Duodenal mucosa (tissue), 2 donors: ENCODE data around the gene MAP1A.
A peak's percentile ranks its signal among the peaks of the same experiment; 100 is the strongest.

ENCODE experiments used
- H3K27ac ChIP-seq: one replicate; pipeline ENCODE4 v1.7.0; 2013; ENCODE audit warnings: low read depth, low read length
- H3K27me3 ChIP-seq, 2 donors: one replicate each; pipeline ENCODE4 v1.7.0; 2013; ENCODE audit warnings: low read length in 2 of 2, control low read depth in 1 of 2; ENCODE audit not compliant: insufficient read depth in 2 of 2, control insufficient read depth in 1 of 2
- H3K36me3 ChIP-seq, 2 donors: one replicate each; pipeline ENCODE4 v1.7.0; 2013; ENCODE audit warnings: low read length in 2 of 2, control low read depth in 1 of 2; ENCODE audit not compliant: insufficient read depth in 2 of 2, control insufficient read depth in 1 of 2
- H3K4me1 ChIP-seq, 2 donors: one replicate each; pipeline ENCODE4 v1.7.0; 2013; ENCODE audit warnings: low read length in 2 of 2, control low read depth in 1 of 2; ENCODE audit not compliant: insufficient read depth in 2 of 2, control insufficient read depth in 1 of 2
- H3K4me3 ChIP-seq, 2 donors: one replicate each; pipeline ENCODE4 v1.7.0; 2013; ENCODE audit warnings: low read length in 2 of 2, low read depth in 1 of 2
- H3K9ac ChIP-seq, 2 donors: one replicate each; pipeline ENCODE4 v1.7.0; 2013; ENCODE audit warnings: low read length in 2 of 2, low read depth in 1 of 2
- H3K9me3 ChIP-seq, 2 donors: one replicate each; pipeline ENCODE4 v1.7.0; 2013; ENCODE audit warnings: low read length in 2 of 2, control low read depth in 1 of 2; ENCODE audit not compliant: control insufficient read depth in 1 of 2

The MAP1A gene

DNA sequence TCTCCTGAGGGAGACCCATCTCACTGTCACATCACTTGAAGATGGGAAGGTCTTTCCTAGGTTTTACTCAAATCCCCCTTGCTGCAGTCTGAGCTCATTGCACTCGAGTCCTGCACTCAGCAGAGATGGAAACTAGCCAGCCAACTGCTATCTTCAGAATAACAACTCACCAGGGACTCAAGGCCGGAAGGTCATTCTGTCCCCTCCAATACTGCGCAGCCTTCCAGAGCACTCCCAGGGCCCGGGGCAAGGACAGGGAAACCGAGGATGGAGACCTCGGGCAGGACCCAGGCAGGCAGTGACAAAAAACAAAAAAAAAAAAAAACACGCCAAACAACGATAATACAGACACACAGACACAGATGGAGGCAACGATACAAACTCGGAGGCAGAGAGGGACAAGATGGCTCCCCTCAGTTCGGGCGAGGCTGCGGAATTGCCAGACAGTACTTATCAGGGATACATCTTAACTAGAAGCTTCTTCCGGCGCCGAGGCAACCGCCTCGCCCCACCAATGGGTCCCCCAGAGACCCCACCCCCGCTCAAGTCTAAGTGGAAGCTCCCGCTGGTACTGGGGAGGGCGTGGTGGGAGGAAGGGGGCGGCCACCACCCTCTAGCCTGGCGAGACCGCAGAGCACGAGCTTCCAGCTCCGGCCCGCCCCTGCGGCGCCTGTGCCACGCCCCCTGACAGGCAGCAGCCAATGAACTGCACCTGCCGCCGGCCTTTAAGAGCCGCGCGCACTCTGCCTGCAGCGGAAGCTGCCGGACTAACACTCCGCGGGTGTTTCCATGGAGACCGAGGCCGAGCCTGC, 7.0 kb upstream of the MAP1A start:
- Histone ChIP-seq H3K27me3 (no peaks in the 10 kb centered on the region), H3K27ac (peak overlapping the region; percentile 64), H3K36me3 (no peaks in the 10 kb centered on the region), H3K4me1 (peaks cover 12 to 16% of the 10 kb centered on the region in 2 donors), H3K9me3 (no peaks in the 10 kb centered on the region), H3K9ac (peak overlapping the region; percentile 57 to 80), H3K4me3 (peak overlapping the region; percentile 86 to 91)

DNA sequence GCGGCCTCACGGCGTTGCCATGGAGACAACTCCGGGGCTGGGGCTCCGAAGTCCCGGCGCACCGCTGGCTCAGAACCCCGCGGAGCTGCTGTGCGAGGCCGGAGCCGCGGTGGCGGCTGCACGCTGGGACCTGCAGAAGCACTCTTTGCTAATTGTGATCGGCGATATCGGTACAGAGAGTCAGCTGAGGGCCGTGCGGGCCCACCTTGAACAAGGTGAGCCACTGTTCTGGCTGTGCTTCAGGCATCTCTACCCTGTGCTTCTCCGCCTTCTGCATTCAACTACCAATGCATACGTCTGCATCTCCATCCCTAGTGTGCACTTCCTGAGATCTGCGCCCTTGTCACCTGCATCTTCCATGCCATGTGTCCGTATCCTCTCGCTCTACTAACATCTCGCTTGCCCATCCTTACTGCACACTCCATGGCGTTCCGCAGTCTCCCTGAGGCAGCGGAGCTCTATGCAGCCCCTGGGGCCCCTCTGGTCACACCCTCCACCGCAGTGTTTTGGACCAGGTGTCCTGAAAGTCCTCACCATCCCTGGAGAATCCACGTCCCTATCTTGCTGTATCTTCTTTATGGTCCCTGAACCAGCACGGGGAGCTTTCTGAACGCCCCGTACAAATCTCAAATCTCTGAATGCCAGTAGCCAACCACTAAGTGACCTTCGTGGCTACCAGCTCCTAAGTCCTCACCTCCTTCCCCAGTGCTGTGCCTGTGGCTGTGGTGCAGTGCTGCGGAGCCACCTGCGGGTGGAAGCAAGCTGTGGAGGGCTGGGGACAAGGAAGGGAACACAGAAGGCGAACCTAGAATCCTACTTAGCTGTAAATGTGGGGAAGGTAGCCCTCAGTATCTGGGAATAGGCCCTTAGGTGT, 6.2 kb upstream of the MAP1A start:
- peak overlapping the region; percentile 80 to 82 for H3K4me3 ChIP-seq
- H3K9ac ChIP-seq: peak overlapping the region in 1 of 2 donors; percentile 25
- no peaks in the 10 kb centered on the region for H3K36me3 ChIP-seq
- no peaks in the 10 kb centered on the region for H3K9me3 ChIP-seq
- peaks cover 12 to 23% of the 10 kb centered on the region in 2 donors for H3K4me1 ChIP-seq
- H3K27me3 ChIP-seq: no peaks in the 10 kb centered on the region
- H3K27ac ChIP-seq: no peak overlapping the region

- peaks cover 18 to 33% of the 10 kb centered on the region in 2 donors for H3K4me1 ChIP-seq
- peaks cover 12 to 13% of the 10 kb centered on the region in 2 donors for H3K27me3 ChIP-seq
- H3K27ac ChIP-seq: no peak overlapping the region
- no peaks in the 10 kb centered on the region for H3K36me3 ChIP-seq
- H3K4me3 ChIP-seq: no peak overlapping the region
- no peaks in the 10 kb centered on the region for H3K9me3 ChIP-seq
- peak overlapping the region in 1 of 2 donors; percentile 7 for H3K9ac ChIP-seq
Observed at GRCh38 chr15:43513550-43513949, 3.9 kb upstream of the MAP1A start.

- no peak overlapping the region for H3K4me3 ChIP-seq
- no peaks in the 10 kb centered on the region for H3K9me3 ChIP-seq
- H3K4me1 ChIP-seq: peaks cover 18 to 33% of the 10 kb centered on the region in 2 donors
- H3K36me3 ChIP-seq: no peaks in the 10 kb centered on the region
- no peak overlapping the region for H3K27ac ChIP-seq
- H3K9ac ChIP-seq: no peak overlapping the region
- peaks cover 12 to 13% of the 10 kb centered on the region in 2 donors for H3K27me3 ChIP-seq
Observed at GRCh38 chr15:43514241-43515057, 3.0 kb upstream of the MAP1A start.

DNA sequence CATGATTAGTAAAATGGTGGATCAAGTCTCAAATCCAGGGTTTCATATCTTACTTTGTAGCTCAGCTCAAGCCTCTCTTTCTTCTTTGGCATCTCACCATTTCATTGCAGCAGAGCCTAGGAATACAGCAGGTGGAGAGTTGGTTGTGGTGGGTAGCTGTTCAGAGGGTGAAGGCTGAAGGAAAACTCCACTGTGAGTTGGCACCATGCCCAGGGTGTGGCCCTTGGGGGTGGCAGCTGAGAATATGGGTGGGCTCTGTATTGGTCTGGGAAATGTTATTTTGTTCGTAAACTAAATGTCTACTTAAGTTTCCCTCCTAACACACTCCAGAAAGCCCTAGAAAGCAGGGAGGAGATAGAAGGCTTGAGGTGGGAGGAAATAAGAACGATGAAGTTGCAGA, 1.7 kb upstream of the MAP1A start:
- H3K9ac ChIP-seq: no peak overlapping the region
- H3K9me3 ChIP-seq: no peaks in the 10 kb centered on the region
- H3K27me3 ChIP-seq: peaks cover 12 to 13% of the 10 kb centered on the region in 2 donors
- H3K36me3 ChIP-seq: no peaks in the 10 kb centered on the region
- no peak overlapping the region for H3K4me3 ChIP-seq
- no peak overlapping the region for H3K27ac ChIP-seq
- peaks cover 13 to 29% of the 10 kb centered on the region in 2 donors for H3K4me1 ChIP-seq

- Histone ChIP-seq H3K9ac (no peak overlapping the region), H3K36me3 (no peaks in the 10 kb centered on the region), H3K4me1 (peaks cover 10 to 25% of the 10 kb centered on the region in 2 donors), H3K27ac (no peak overlapping the region), H3K9me3 (no peaks in the 10 kb centered on the region), H3K4me3 (no peak overlapping the region), H3K27me3 (peaks cover 12 to 13% of the 10 kb centered on the region in 2 donors)
Observed at GRCh38 chr15:43516185-43516584, 1.2 kb upstream of the MAP1A start.

GRCh38 chr15:43516801-43517353, 531 bp upstream of the MAP1A start:
- Histone ChIP-seq H3K9me3 (no peaks in the 10 kb centered on the region), H3K4me3 (peak overlapping the region; percentile 18 to 43), H3K36me3 (no peaks in the 10 kb centered on the region), H3K27me3 (peaks cover 12 to 13% of the 10 kb centered on the region in 2 donors), H3K9ac (no peak overlapping the region), H3K27ac (no peak overlapping the region), H3K4me1 (peaks cover 6 to 19% of the 10 kb centered on the region in 2 donors)

- no peaks in the 10 kb centered on the region for H3K36me3 ChIP-seq
- peaks cover 6 to 19% of the 10 kb centered on the region in 2 donors for H3K4me1 ChIP-seq
- H3K4me3 ChIP-seq: peak overlapping the region; percentile 28 to 55
- H3K9me3 ChIP-seq: no peaks in the 10 kb centered on the region
- H3K27ac ChIP-seq: peak overlapping the region; percentile 39
- peaks cover 12 to 13% of the 10 kb centered on the region in 2 donors for H3K27me3 ChIP-seq
- H3K9ac ChIP-seq: peak overlapping the region in 1 of 2 donors; percentile 34
Observed at GRCh38 chr15:43518197-43518761, 871 bp downstream of the MAP1A start.

- Histone ChIP-seq H3K4me1 (peaks cover 6 to 19% of the 10 kb centered on the region in 2 donors), H3K4me3 (no peak overlapping the region), H3K27me3 (peaks cover 12 to 13% of the 10 kb centered on the region in 2 donors), H3K9ac (no peak overlapping the region), H3K27ac (no peak overlapping the region), H3K9me3 (no peaks in the 10 kb centered on the region), H3K36me3 (no peaks in the 10 kb centered on the region)
Observed at GRCh38 chr15:43519196-43519595, 1.8 kb downstream of the MAP1A start.
